ENCODE data around the gene RPS6KC1. TPM values are rescaled to one million over a fixed set of nuclear protein-coding genes. Genes with fewer than 3 reads are reported as not detected.

The RPS6KC1 gene
- total and polyA plus RNA-seq, 2 donors (not counting 1 experiment from before 2014, with no cell fraction given) = 2.4 to 19.0 TPM

- peaks cover 5 to 12% (median 8%) of the 10 kb centered on the region in 3 donors for H3K9me3 ChIP-seq (ENCODE audit: control extremely low read depth in 1 of 3, control insufficient read depth in 2 of 3, insufficient read depth in 1 of 3, low read length in 2 of 3)
- ChIA-PET CTCF (no interaction called here), POLR2A (no interaction called here)
- intact Hi-C loops (cut with micrococcal nuclease) = no loop called here
- ATAC-seq (ENCODE audit: low read depth) = no peak
- H3K4me1 ChIP-seq (ENCODE audit: control insufficient read depth in 2 of 2, insufficient read depth in 2 of 2, low read length in 2 of 2) = no peaks in the 10 kb centered on the region
- H3K36me3 ChIP-seq (replicated peaks in 1 of 2; ENCODE audit: control extremely low read depth in 1 of 2, control insufficient read depth in 1 of 2, extremely low read depth in 1 of 2, insufficient read depth in 2 of 2, low read length in 1 of 2) = peaks cover 5 to 9% of the 10 kb centered on the region in 2 experiments
- no peaks in the 10 kb centered on the region for H3K27me3 ChIP-seq (replicated peaks in 1 of 4; ENCODE audit: control extremely low read depth in 1 of 4, control insufficient read depth in 3 of 4, insufficient read depth in 4 of 4, low read length in 3 of 4)
- Mint-ChIP-seq H3K27ac (no peak overlapping the region), H3K9me3 (ENCODE audit: insufficient read depth) (peaks cover 9% of the 10 kb centered on the region), H3K27me3 (no peaks in the 10 kb centered on the region), H3K4me1 (no peaks in the 10 kb centered on the region), H3K4me3 (no peak overlapping the region)
- H3K4me3 ChIP-seq (ENCODE audit: control extremely low read depth in 1 of 5, extremely low read depth in 1 of 5, insufficient read depth in 1 of 5, low read depth in 2 of 5, low read length in 4 of 5) = no peak overlapping the region
- no peak for DNase-seq
- no peak overlapping the region for H2AFZ ChIP-seq (ENCODE audit: insufficient read depth, low read depth, low read length, poor library complexity, severe bottlenecking)
- WGBS (ENCODE audit: insufficient coverage) = no CpG with 5 or more reads among the region's 3 CpGs
- H4K20me1 ChIP-seq (ENCODE audit: control insufficient read depth, insufficient read depth, low read length, poor library complexity, severe bottlenecking) = no peaks in the 10 kb centered on the region
- no peak overlapping the region for H3K9ac ChIP-seq (ENCODE audit: low read length)
- no peak overlapping the region for H3K27ac ChIP-seq (ENCODE audit: low read length in 2 of 2)
- no peaks in the 10 kb centered on the region for H3K79me2 ChIP-seq (ENCODE audit: control insufficient read depth, insufficient read depth, low read length)
- no peak for TF ChIP-seq EZH2 (IDR thresholded peaks at IDR 0.05; ENCODE audit: borderline replicate concordance, insufficient read depth, low read depth, low read length, poor library complexity, severe bottlenecking)
- TF ChIP-seq, protein P1, sequence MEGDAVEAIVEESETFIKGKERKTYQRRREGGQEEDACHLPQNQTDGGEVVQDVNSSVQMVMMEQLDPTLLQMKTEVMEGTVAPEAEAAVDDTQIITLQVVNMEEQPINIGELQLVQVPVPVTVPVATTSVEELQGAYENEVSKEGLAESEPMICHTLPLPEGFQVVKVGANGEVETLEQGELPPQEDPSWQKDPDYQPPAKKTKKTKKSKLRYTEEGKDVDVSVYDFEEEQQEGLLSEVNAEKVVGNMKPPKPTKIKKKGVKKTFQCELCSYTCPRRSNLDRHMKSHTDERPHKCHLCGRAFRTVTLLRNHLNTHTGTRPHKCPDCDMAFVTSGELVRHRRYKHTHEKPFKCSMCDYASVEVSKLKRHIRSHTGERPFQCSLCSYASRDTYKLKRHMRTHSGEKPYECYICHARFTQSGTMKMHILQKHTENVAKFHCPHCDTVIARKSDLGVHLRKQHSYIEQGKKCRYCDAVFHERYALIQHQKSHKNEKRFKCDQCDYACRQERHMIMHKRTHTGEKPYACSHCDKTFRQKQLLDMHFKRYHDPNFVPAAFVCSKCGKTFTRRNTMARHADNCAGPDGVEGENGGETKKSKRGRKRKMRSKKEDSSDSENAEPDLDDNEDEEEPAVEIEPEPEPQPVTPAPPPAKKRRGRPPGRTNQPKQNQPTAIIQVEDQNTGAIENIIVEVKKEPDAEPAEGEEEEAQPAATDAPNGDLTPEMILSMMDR (IDR thresholded peaks at IDR 0.05) = no peak
- H3K4me2 ChIP-seq (replicated peaks; ENCODE audit: low read depth, low read length, poor library complexity, severe bottlenecking) = no peak overlapping the region
Observed at GRCh38 chr1:213200630-213201029, 149.6 kb downstream of the RPS6KC1 start.

DNA sequence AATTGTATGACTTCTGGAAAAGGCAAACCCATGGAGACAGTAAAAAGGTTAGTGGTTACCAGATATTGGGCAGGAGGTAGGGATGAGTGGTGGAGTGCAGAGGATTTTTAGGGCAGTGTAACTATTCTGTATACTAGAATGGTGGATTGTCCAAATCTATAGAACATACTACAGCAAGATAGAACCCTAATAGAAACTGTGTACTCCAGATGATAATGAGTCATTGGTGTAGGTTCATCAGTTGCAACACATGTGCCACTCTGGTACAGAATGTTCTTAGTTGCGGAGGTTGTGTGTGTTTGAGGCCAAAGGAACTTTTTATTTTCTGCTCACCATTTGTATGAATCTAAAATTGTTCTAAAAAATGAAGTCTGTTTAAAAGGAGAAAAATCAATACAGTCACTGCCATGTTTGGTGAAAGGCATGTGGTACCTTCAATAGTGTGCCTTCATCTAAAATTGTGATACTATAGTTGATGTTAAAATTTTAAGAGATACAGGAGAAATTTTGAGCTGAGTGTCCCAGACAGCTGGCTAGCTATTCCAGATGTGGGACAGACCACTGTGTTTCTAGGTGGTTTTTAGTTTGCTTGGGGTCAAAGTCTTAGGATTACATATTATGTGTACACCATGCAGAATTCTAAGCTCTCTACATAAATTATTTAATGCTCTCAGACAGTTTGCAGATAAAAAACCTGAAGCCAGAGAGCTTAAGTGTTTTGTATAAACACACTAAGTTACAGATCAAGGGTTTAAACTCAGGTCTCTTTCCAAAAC is 150.5 kb downstream of the RPS6KC1 start:
- Histone ChIP-seq H3K79me2 (ENCODE audit: control insufficient read depth, insufficient read depth, low read length) (no peaks in the 10 kb centered on the region), H3K27ac (ENCODE audit: low read length in 2 of 2) (no peak overlapping the region), H3K4me3 (ENCODE audit: control extremely low read depth in 1 of 5, extremely low read depth in 1 of 5, insufficient read depth in 1 of 5, low read depth in 2 of 5, low read length in 4 of 5) (no peak overlapping the region), H3K27me3 (replicated peaks in 1 of 4; ENCODE audit: control extremely low read depth in 1 of 4, control insufficient read depth in 3 of 4, insufficient read depth in 4 of 4, low read length in 3 of 4) (no peaks in the 10 kb centered on the region), H3K4me2 (replicated peaks; ENCODE audit: low read depth, low read length, poor library complexity, severe bottlenecking) (no peak overlapping the region), H2AFZ (ENCODE audit: insufficient read depth, low read depth, low read length, poor library complexity, severe bottlenecking) (no peak overlapping the region), H4K20me1 (ENCODE audit: control insufficient read depth, insufficient read depth, low read length, poor library complexity, severe bottlenecking) (no peaks in the 10 kb centered on the region), H3K9me3 (ENCODE audit: control extremely low read depth in 1 of 3, control insufficient read depth in 2 of 3, insufficient read depth in 1 of 3, low read length in 2 of 3) (peaks cover 5 to 12% (median 8%) of the 10 kb centered on the region in 3 donors), H3K4me1 (ENCODE audit: control insufficient read depth in 2 of 2, insufficient read depth in 2 of 2, low read length in 2 of 2) (no peaks in the 10 kb centered on the region), H3K36me3 (replicated peaks in 1 of 2; ENCODE audit: control extremely low read depth in 1 of 2, control insufficient read depth in 1 of 2, extremely low read depth in 1 of 2, insufficient read depth in 2 of 2, low read length in 1 of 2) (peaks cover 5 to 9% of the 10 kb centered on the region in 2 experiments), H3K9ac (ENCODE audit: low read length) (no peak overlapping the region)
- no peak for TF ChIP-seq EZH2 (IDR thresholded peaks at IDR 0.05; ENCODE audit: borderline replicate concordance, insufficient read depth, low read depth, low read length, poor library complexity, severe bottlenecking)
- TF ChIP-seq, protein P1 (IDR thresholded peaks at IDR 0.05) = no peak
- no CpG with 5 or more reads among the region's 1 CpG for WGBS (ENCODE audit: insufficient coverage)
- Mint-ChIP-seq H3K27me3 (no peaks in the 10 kb centered on the region), H3K9me3 (ENCODE audit: insufficient read depth) (peaks cover 9% of the 10 kb centered on the region), H3K27ac (no peak overlapping the region), H3K4me3 (no peak overlapping the region), H3K4me1 (no peaks in the 10 kb centered on the region)
- no peak for ATAC-seq (ENCODE audit: low read depth)
- intact Hi-C loops (cut with micrococcal nuclease) = no loop called here
- no peak for DNase-seq
- ChIA-PET CTCF (no interaction called here), POLR2A (no interaction called here)
